Spleen (tissue), 11 donors: ENCODE results near the gene RC3H2. TPM values are rescaled to one million over a fixed set of nuclear protein-coding genes. Genes with fewer than 3 reads are reported as not detected.

ENCODE experiments used
- DNase-seq: peaks from one replicate; pipeline ENCODE4 v3.0.0-alpha.2; 2020
- H3K27ac ChIP-seq, 8 donors: fragments of 200-600 bp; sonication (generic) in 7 of 8; 1 replicate in 4 of 8; 2 replicates in 4 of 8; pipeline versions ENCODE4 v1.5.0 to v1.8.0; 2016 to 2021; ENCODE audit warnings: inconsistent platforms in 4 of 8, mild to moderate bottlenecking in 4 of 8, moderate library complexity in 1 of 8
- H3K27me3 ChIP-seq, 7 donors: fragments of 200-600 bp; sonication (generic) in 6 of 7; replicated peaks in 1 of 7; 1 replicate in 4 of 7; 2 replicates in 3 of 7; pipeline versions ENCODE4 v1.5.0 to v1.8.0; 2016 to 2021; ENCODE audit warnings: inconsistent platforms in 3 of 7, mild to moderate bottlenecking in 1 of 7
- H3K36me3 ChIP-seq, 6 donors: fragments of 200-600 bp; sonication (generic) in 5 of 6; 1 replicate in 4 of 6; 2 replicates in 2 of 6; pipeline versions ENCODE4 v1.5.0 to v1.8.0; 2016 to 2021; ENCODE audit warnings: inconsistent platforms in 2 of 6
- H3K4me1 ChIP-seq, 6 donors: fragments of 200-600 bp; sonication (generic) in 5 of 6; 1 replicate in 3 of 6; 2 replicates in 3 of 6; pipeline versions ENCODE4 v1.5.0 to v1.8.0; 2016 to 2021; ENCODE audit warnings: inconsistent platforms in 3 of 6
- H3K4me3 ChIP-seq, 8 donors: fragments of 200-600 bp; sonication (generic) in 7 of 8; 1 replicate in 4 of 8; 2 replicates in 4 of 8; pipeline versions ENCODE4 v1.5.0 to v1.8.0; 2016 to 2021; ENCODE audit warnings: inconsistent platforms in 4 of 8, mild to moderate bottlenecking in 4 of 8, moderate library complexity in 2 of 8
- H3K9me3 ChIP-seq, 8 donors: fragments of 200-600 bp; sonication (generic) in 7 of 8; 1 replicate in 4 of 8; 2 replicates in 4 of 8; pipeline versions ENCODE4 v1.5.0 to v1.8.0; 2016 to 2021; ENCODE audit warnings: inconsistent platforms in 4 of 8
- CTCF ChIP-seq, 11 experiments: fragments of 200-600 bp in 7 of 11; fragments of 450-650 bp in 4 of 11; sonication (generic) in 4 of 11; IDR thresholded peaks in 8 of 11; conservative IDR thresholded peaks in 3 of 11; 1 replicate in 7 of 11; 2 replicates in 4 of 11; pipeline versions ENCODE4 v1.4.0 to v1.8.0; 2016 to 2021; ENCODE audit warnings: antibody characterized with exemption in 11 of 11, inconsistent platforms in 4 of 11, mild to moderate bottlenecking in 1 of 11
- POLR2A ChIP-seq, 3 donors: fragments of 450-650 bp; IDR thresholded peaks; one replicate each; pipeline ENCODE4 v1.5.1; 2017; ENCODE audit warnings: antibody characterized with exemption in 3 of 3, mild to moderate bottlenecking in 1 of 3
- POLR2AphosphoS5 ChIP-seq, 3 donors: sonication (generic); formaldehyde crosslinking; IDR thresholded peaks; one replicate each; pipeline ENCODE4 v1.5.1; 2017; ENCODE audit warnings: antibody characterized with exemption in 3 of 3
- WGBS, 5 donors: extraction: QIAGEN DNeasy Blood & Tissue Kit in 3 of 5; methylation state at CpG; one replicate each; pipeline versions ENCODE4 v1.1.5 to v1.1.7; 2013 to 2018; 5-methylcytosine and 5-hydroxymethylcytosine counted together
- intact Hi-C: fragments of 100-400 bp; cut with DNase I; formaldehyde crosslinking; loops from one replicate; pipeline ENCODE4 v1.15.0; 2023; ENCODE audit warnings: low total_unique reads
- polyA plus RNA-seq, 3 donors: library from polyadenylated mRNA; stranded (reverse); fragments of 200-250 nt; gene quantifications; one replicate each; pipeline ENCODE4 v1.2.1, GENCODE V29; 2013
- total RNA-seq, 7 donors: library from RNA; depleted of rRNA in 3 of 7; stranded (reverse); fragments of >200 nt in 3 of 7; fragmentation: NEBNext Ultra II Directional in 4 of 7; extraction: Animal tissue kit (Norgen Biotek cat#: 25700) in 4 of 7; gene quantifications; one replicate each; pipeline versions ENCODE4 v1.1.0 to v1.2.1, GENCODE V29; 2016 to 2021
- donor health status: healthy with polysubstance abuse.
- donor health status: DM: no; HTN: no; CAD: no; lungs with moderate emphysema.
- donor health status: DM: no; HTN: no; CAD: no.
- donor health status: Bipolar disorder and iron deficiency.
- donor health status: healthy.
- donor health status: DM: no; HTN: no; CAD: no.
- donor health status: DM: yes; HTN: yes; CAD: no.

The RC3H2 gene
- total and polyA plus RNA-seq, 10 donors, result 8.3 to 78.7 (median 59.4) TPM

GRCh38 chr9:122929796-122930354 lies 24.7 kb upstream of the RC3H2 start:
- 76 to 94% (median 81%) methylated on average over 1 of the region's 1 CpG for WGBS, 5 donors

GRCh38 chr9:122923947-122924346 lies 18.8 kb upstream of the RC3H2 start:
- peaks cover 0 to 40% (median 5%) of the 10 kb centered on the region in 6 donors for H3K4me1 ChIP-seq
- no peaks in the 10 kb centered on the region for H3K9me3 ChIP-seq
- no peak for TF ChIP-seq POLR2AphosphoS5 (IDR thresholded peaks at IDR 0.05)
- TF ChIP-seq CTCF (IDR thresholded peaks at IDR 0.05 in 8 of 11, conservative IDR thresholded peaks at IDR 0.05 in 3 of 11), result no peak
- no peak for TF ChIP-seq POLR2A (IDR thresholded peaks at IDR 0.05)
- no peak overlapping the region for H3K27ac ChIP-seq
- DNase-seq, result no peak
- peaks cover 0 to 45% (median 7%) of the 10 kb centered on the region in 6 donors for H3K36me3 ChIP-seq
- intact Hi-C loops, result no loop called here
- H3K27me3 ChIP-seq, result no peaks in the 10 kb centered on the region
- WGBS, 5 donors, result 63 to 84% (median 66%) methylated on average over 3 of the region's 3 CpGs
- no peak overlapping the region for H3K4me3 ChIP-seq

More at GRCh38 chr9:122929796-122930354, 24.7 kb upstream of the RC3H2 start:
- Histone ChIP-seq H3K27me3 (no peaks in the 10 kb centered on the region), H3K4me1 (peaks cover 22 to 75% (median 45%) of the 10 kb centered on the region in 6 donors), H3K36me3 (peaks cover 0 to 10% (median 0%) of the 10 kb centered on the region in 6 donors), H3K27ac (no peak overlapping the region), H3K4me3 (peak overlapping the region in 2 of 8 donors; percentile 75 to 88), H3K9me3 (no peaks in the 10 kb centered on the region)
- no peak for DNase-seq
- intact Hi-C loops, result no loop called here
- no peak for TF ChIP-seq CTCF (IDR thresholded peaks at IDR 0.05 in 8 of 11, conservative IDR thresholded peaks at IDR 0.05 in 3 of 11)
- no peak for TF ChIP-seq POLR2AphosphoS5 (IDR thresholded peaks at IDR 0.05)
- TF ChIP-seq POLR2A (IDR thresholded peaks at IDR 0.05), result no peak

GRCh38 chr9:122922713-122923112 lies 17.6 kb upstream of the RC3H2 start:
- DNase-seq, result no peak
- WGBS, 5 donors, result 91 to 98% (median 95%) methylated on average over 8 of the region's 8 CpGs
- Histone ChIP-seq H3K9me3 (no peaks in the 10 kb centered on the region), H3K27ac (no peak overlapping the region), H3K4me3 (no peak overlapping the region), H3K4me1 (peaks cover 0 to 28% (median 0%) of the 10 kb centered on the region in 6 donors), H3K27me3 (no peaks in the 10 kb centered on the region), H3K36me3 (peaks cover 0 to 51% (median 7%) of the 10 kb centered on the region in 6 donors)
- intact Hi-C loops, result no loop called here
- TF ChIP-seq POLR2A (IDR thresholded peaks at IDR 0.05), result no peak
- no peak for TF ChIP-seq CTCF (IDR thresholded peaks at IDR 0.05 in 8 of 11, conservative IDR thresholded peaks at IDR 0.05 in 3 of 11)
- TF ChIP-seq POLR2AphosphoS5 (IDR thresholded peaks at IDR 0.05), result no peak

- DNase-seq, result no peak
- H3K4me1 ChIP-seq, result peaks cover 0 to 8% (median 5%) of the 10 kb centered on the region in 6 donors
- intact Hi-C loops, result no loop called here
- TF ChIP-seq POLR2AphosphoS5 (IDR thresholded peaks at IDR 0.05) (no peak), CTCF (IDR thresholded peaks at IDR 0.05 in 8 of 11, conservative IDR thresholded peaks at IDR 0.05 in 3 of 11) (no peak), POLR2A (IDR thresholded peaks at IDR 0.05) (no peak)
- 79 to 94% (median 87%) methylated on average over 2 of the region's 2 CpGs for WGBS, 5 donors
- H3K27ac ChIP-seq, result no peak overlapping the region
- H3K4me3 ChIP-seq, result no peak overlapping the region
- H3K27me3 ChIP-seq, result no peaks in the 10 kb centered on the region
- H3K9me3 ChIP-seq, result no peaks in the 10 kb centered on the region
- H3K36me3 ChIP-seq, result peaks cover 0 to 45% (median 7%) of the 10 kb centered on the region in 6 donors
These were observed 13.2 kb upstream of the RC3H2 start for GRCh38 chr9:122918310-122918709.
